ENCODE results near the gene AHR.

Gene AHR

DNA sequence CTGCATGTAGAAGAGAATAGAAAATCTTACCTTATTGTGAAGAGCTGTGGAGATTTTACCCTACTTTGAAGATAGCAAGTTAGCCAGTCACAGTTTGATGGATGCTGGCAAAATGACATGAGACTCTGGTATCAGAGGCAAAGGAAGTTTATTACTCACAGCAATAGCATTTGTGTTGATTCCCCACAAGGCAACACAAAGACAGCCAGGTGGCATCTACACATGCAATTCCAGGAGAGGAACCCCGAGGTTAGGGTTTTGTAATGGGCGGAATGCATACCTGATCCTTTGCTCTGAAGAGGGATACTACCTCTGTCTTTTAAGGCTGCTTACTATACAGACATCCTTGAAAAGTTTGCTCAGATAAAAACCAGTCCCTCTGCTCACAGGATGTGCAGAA is 59.5 kb downstream of the AHR start:
- H3K27ac ChIP-seq (ENCODE audit: low read depth, low read length) = no peak overlapping the region
- no peak overlapping the region for H2AFZ ChIP-seq (ENCODE audit: insufficient read depth, low read length, poor library complexity)
- no peak overlapping the region for H2BK12ac ChIP-seq (ENCODE audit: low read length)
- peaks cover 4% of the 10 kb centered on the region for H3K9me3 ChIP-seq (ENCODE audit: insufficient read depth, low read depth, low read length)
- no peak overlapping the region for H3K18ac ChIP-seq (ENCODE audit: low read length)
- no peak overlapping the region for H4K12ac ChIP-seq (ENCODE audit: low read depth, low read length)
- H4K8ac ChIP-seq (ENCODE audit: low read depth, low read length) = no peak overlapping the region
- H3K79me2 ChIP-seq (ENCODE audit: control insufficient read depth, insufficient read depth, low read length, poor library complexity) = no peaks in the 10 kb centered on the region
- H3K4ac ChIP-seq (ENCODE audit: low read depth, low read length) = no peak overlapping the region
- no peak overlapping the region for H3K14ac ChIP-seq (ENCODE audit: low read length)
- no peaks in the 10 kb centered on the region for H3K79me1 ChIP-seq (ENCODE audit: low read length)
- DNase-seq = no peak
- no peak overlapping the region for H3K4me2 ChIP-seq (ENCODE audit: low read length)
- no peaks in the 10 kb centered on the region for H3K4me1 ChIP-seq (ENCODE audit: control insufficient read depth in 1 of 2, insufficient read depth in 2 of 2, low read length in 2 of 2)
- no CpG with 5 or more reads among the region's 2 CpGs for WGBS (ENCODE audit: extremely low coverage, insufficient coverage, insufficient read length)
- H2AK5ac ChIP-seq (ENCODE audit: low read length) = no peak overlapping the region
- H3K36me3 ChIP-seq (ENCODE audit: control insufficient read depth in 1 of 2, insufficient read depth in 2 of 2, low read length in 2 of 2) = no peaks in the 10 kb centered on the region
- H3K27me3 ChIP-seq (ENCODE audit: insufficient read depth, low read length) = no peaks in the 10 kb centered on the region
- H2BK5ac ChIP-seq (ENCODE audit: low read depth, low read length, poor library complexity) = no peak overlapping the region
- H3K9ac ChIP-seq (ENCODE audit: low read length) = no peak overlapping the region
- H2BK120ac ChIP-seq (ENCODE audit: insufficient read depth, low read length, poor library complexity) = no peak overlapping the region
- H4K91ac ChIP-seq (ENCODE audit: low read depth, low read length) = no peak overlapping the region
- no peak overlapping the region for H3K4me3 ChIP-seq (ENCODE audit: low read depth, low read length)
- H3K23ac ChIP-seq (ENCODE audit: low read length) = no peak overlapping the region

DNA sequence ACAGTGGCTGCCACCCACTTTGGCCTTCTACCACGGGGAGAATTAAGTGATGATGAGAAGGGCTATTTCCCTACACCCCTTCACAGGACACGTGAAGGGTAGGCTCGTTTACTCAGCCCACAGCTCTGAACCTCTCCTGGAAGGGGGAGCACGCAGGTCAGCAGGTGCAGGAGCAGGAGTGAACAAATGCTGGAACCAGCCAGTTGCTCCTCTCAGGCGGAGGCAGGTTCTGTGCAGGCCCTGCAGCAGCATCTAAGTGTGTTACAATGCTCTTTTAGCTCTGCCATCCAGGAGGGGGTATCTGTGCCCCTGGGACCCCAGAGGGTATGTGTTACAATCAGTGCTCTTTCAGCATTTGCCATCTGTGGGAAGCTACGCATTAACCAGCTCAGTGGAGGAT is 61.2 kb downstream of the AHR start:
- Histone ChIP-seq H2BK5ac (ENCODE audit: low read depth, low read length, poor library complexity) (no peak overlapping the region), H3K36me3 (ENCODE audit: control insufficient read depth in 1 of 2, insufficient read depth in 2 of 2, low read length in 2 of 2) (no peaks in the 10 kb centered on the region), H3K27me3 (ENCODE audit: insufficient read depth, low read length) (no peaks in the 10 kb centered on the region)

DNA sequence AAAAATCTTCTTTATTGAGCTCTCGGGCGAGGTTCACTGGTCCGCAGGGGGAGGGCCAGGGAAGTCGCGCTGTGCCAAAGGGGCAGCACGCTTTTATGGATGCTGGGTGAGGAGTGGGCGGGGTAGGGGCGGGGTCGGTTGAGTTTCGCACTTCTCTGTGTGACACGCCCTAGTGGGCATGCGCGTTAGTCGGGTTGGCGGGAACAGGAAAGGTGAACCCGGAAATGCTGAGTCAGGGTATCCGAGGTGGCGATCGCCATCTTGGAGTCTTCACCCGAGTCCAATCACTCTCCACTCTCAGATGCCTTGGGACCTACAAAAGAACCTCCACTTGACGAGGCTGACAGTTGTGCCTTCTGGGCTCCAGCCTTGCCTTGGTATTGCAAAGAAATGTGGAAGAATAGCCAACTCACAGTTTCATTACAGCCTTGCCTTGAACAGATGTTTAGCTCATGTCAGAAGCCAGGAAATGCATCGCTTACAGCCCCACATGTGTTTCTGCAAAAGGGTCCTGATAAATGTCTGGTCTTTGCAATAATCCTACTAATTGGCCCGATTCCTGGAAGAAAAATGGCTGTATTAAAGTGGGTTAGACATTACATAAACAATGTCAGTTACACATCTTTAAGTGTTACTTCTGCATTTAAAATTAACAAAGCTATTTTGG is 64.1 kb downstream of the AHR start:
- H4K8ac ChIP-seq (ENCODE audit: low read depth, low read length) = no peak overlapping the region
- H3K4me2 ChIP-seq (ENCODE audit: low read length) = no peak overlapping the region
- no peak overlapping the region for H4K91ac ChIP-seq (ENCODE audit: low read depth, low read length)
- H3K27ac ChIP-seq (ENCODE audit: low read depth, low read length) = no peak overlapping the region
- H3K9me3 ChIP-seq (ENCODE audit: insufficient read depth, low read depth, low read length) = peaks cover 4% of the 10 kb centered on the region
- no peaks in the 10 kb centered on the region for H3K79me2 ChIP-seq (ENCODE audit: control insufficient read depth, insufficient read depth, low read length, poor library complexity)
- no peak overlapping the region for H3K18ac ChIP-seq (ENCODE audit: low read length)
- no peak overlapping the region for H3K4ac ChIP-seq (ENCODE audit: low read depth, low read length)
- H3K4me1 ChIP-seq (ENCODE audit: control insufficient read depth in 1 of 2, insufficient read depth in 2 of 2, low read length in 2 of 2) = no peaks in the 10 kb centered on the region
- H3K23ac ChIP-seq (ENCODE audit: low read length) = no peak overlapping the region
- no peaks in the 10 kb centered on the region for H3K27me3 ChIP-seq (ENCODE audit: insufficient read depth, low read length)
- H2AK5ac ChIP-seq (ENCODE audit: low read length) = no peak overlapping the region
- H2BK5ac ChIP-seq (ENCODE audit: low read depth, low read length, poor library complexity) = no peak overlapping the region
- no CpG with 5 or more reads among the region's 23 CpGs for WGBS (ENCODE audit: extremely low coverage, insufficient coverage, insufficient read length)
- no peaks in the 10 kb centered on the region for H3K79me1 ChIP-seq (ENCODE audit: low read length)
- no peak overlapping the region for H3K14ac ChIP-seq (ENCODE audit: low read length)
- no peak overlapping the region for H2AFZ ChIP-seq (ENCODE audit: insufficient read depth, low read length, poor library complexity)
- H3K36me3 ChIP-seq (ENCODE audit: control insufficient read depth in 1 of 2, insufficient read depth in 2 of 2, low read length in 2 of 2) = no peaks in the 10 kb centered on the region
- no peak for DNase-seq
- H2BK120ac ChIP-seq (ENCODE audit: insufficient read depth, low read length, poor library complexity) = no peak overlapping the region
- no peak overlapping the region for H2BK12ac ChIP-seq (ENCODE audit: low read length)
- H4K12ac ChIP-seq (ENCODE audit: low read depth, low read length) = no peak overlapping the region
- no peak overlapping the region for H3K4me3 ChIP-seq (ENCODE audit: low read depth, low read length)
- no peak overlapping the region for H3K9ac ChIP-seq (ENCODE audit: low read length)

More for the DNA sequence above, 61.2 kb downstream of the AHR start:
- Histone ChIP-seq H3K4me2 (ENCODE audit: low read length) (no peak overlapping the region), H2AFZ (ENCODE audit: insufficient read depth, low read length, poor library complexity) (no peak overlapping the region), H2AK5ac (ENCODE audit: low read length) (no peak overlapping the region), H3K4me1 (ENCODE audit: control insufficient read depth in 1 of 2, insufficient read depth in 2 of 2, low read length in 2 of 2) (no peaks in the 10 kb centered on the region), H3K9me3 (ENCODE audit: insufficient read depth, low read depth, low read length) (peaks cover 4% of the 10 kb centered on the region), H4K12ac (ENCODE audit: low read depth, low read length) (no peak overlapping the region), H3K27ac (ENCODE audit: low read depth, low read length) (no peak overlapping the region), H3K79me1 (ENCODE audit: low read length) (no peaks in the 10 kb centered on the region), H3K79me2 (ENCODE audit: control insufficient read depth, insufficient read depth, low read length, poor library complexity) (no peaks in the 10 kb centered on the region), H2BK120ac (ENCODE audit: insufficient read depth, low read length, poor library complexity) (no peak overlapping the region), H2BK12ac (ENCODE audit: low read length) (no peak overlapping the region), H3K4ac (ENCODE audit: low read depth, low read length) (no peak overlapping the region), H4K8ac (ENCODE audit: low read depth, low read length) (no peak overlapping the region), H3K14ac (ENCODE audit: low read length) (no peak overlapping the region), H3K4me3 (ENCODE audit: low read depth, low read length) (peak overlapping the region; percentile 37), H3K9ac (ENCODE audit: low read length) (no peak overlapping the region), H3K23ac (ENCODE audit: low read length) (no peak overlapping the region), H4K91ac (ENCODE audit: low read depth, low read length) (no peak overlapping the region), H3K18ac (ENCODE audit: low read length) (no peak overlapping the region)
- WGBS (ENCODE audit: extremely low coverage, insufficient coverage, insufficient read length) = no CpG with 5 or more reads among the region's 6 CpGs
- DNase-seq = no peak

DNA sequence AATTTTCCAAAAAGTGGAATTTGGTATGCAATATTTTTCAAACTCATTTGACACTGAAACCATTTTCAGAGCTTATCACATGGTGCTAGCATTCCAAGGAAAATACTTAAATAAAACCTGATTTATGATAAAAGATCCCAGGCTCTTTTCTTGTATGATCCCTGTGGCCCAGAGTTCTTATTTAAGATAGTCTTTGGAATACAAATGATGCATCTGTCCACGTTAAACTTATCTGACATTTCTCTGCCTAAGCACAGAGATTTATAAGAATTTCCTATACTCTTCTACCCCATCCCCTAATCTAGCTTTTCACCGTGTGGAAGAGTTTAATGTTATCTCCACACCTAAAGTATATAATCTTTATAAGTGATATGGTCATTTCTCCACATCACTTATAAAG is 66.2 kb downstream of the AHR start:
- no peak overlapping the region for H2BK12ac ChIP-seq (ENCODE audit: low read length)
- no peak overlapping the region for H3K4ac ChIP-seq (ENCODE audit: low read depth, low read length)
- H3K4me3 ChIP-seq (ENCODE audit: low read depth, low read length) = no peak overlapping the region
- H3K9me3 ChIP-seq (ENCODE audit: insufficient read depth, low read depth, low read length) = peaks cover 2% of the 10 kb centered on the region
- no peaks in the 10 kb centered on the region for H3K27me3 ChIP-seq (ENCODE audit: insufficient read depth, low read length)
- no peak overlapping the region for H3K23ac ChIP-seq (ENCODE audit: low read length)
- H4K91ac ChIP-seq (ENCODE audit: low read depth, low read length) = no peak overlapping the region
- no peak overlapping the region for H2AK5ac ChIP-seq (ENCODE audit: low read length)
- H3K79me1 ChIP-seq (ENCODE audit: low read length) = no peaks in the 10 kb centered on the region
- H2AFZ ChIP-seq (ENCODE audit: insufficient read depth, low read length, poor library complexity) = no peak overlapping the region
- WGBS (ENCODE audit: extremely low coverage, insufficient coverage, insufficient read length) = no CpG with 5 or more reads among the region's 2 CpGs
- H4K8ac ChIP-seq (ENCODE audit: low read depth, low read length) = no peak overlapping the region
- H3K36me3 ChIP-seq (ENCODE audit: control insufficient read depth in 1 of 2, insufficient read depth in 2 of 2, low read length in 2 of 2) = no peaks in the 10 kb centered on the region
- no peak overlapping the region for H3K4me2 ChIP-seq (ENCODE audit: low read length)
- no peaks in the 10 kb centered on the region for H3K4me1 ChIP-seq (ENCODE audit: control insufficient read depth in 1 of 2, insufficient read depth in 2 of 2, low read length in 2 of 2)
- no peak overlapping the region for H3K9ac ChIP-seq (ENCODE audit: low read length)
- no peak overlapping the region for H3K18ac ChIP-seq (ENCODE audit: low read length)
- no peak overlapping the region for H2BK5ac ChIP-seq (ENCODE audit: low read depth, low read length, poor library complexity)
- H4K12ac ChIP-seq (ENCODE audit: low read depth, low read length) = no peak overlapping the region
- no peak overlapping the region for H2BK120ac ChIP-seq (ENCODE audit: insufficient read depth, low read length, poor library complexity)
- H3K79me2 ChIP-seq (ENCODE audit: control insufficient read depth, insufficient read depth, low read length, poor library complexity) = no peaks in the 10 kb centered on the region
- H3K14ac ChIP-seq (ENCODE audit: low read length) = no peak overlapping the region
- no peak for DNase-seq
- H3K27ac ChIP-seq (ENCODE audit: low read depth, low read length) = no peak overlapping the region
